Thymus (tissue), 11 donors: ENCODE measurements around the gene KCNK16. TPM values are rescaled to one million over a fixed set of nuclear protein-coding genes. Genes with fewer than 3 reads are reported as not detected.

Experiments used
- DNase-seq, 9 donors: peaks; one replicate each; pipeline ENCODE4 v3.0.0-alpha.2; 2013; ENCODE audit warnings: low spot score in 9 of 9, low read depth in 6 of 9, missing footprints in 1 of 9
- H3K27ac ChIP-seq, 2 donors: one replicate each; pipeline ENCODE4 v1.5.1; 2013; ENCODE audit warnings: control low read depth in 1 of 2, low read depth in 1 of 2, low read length in 1 of 2, mild to moderate bottlenecking in 1 of 2, moderate library complexity in 1 of 2
- H3K27me3 ChIP-seq, 2 donors: one replicate each; pipeline ENCODE4 v1.5.1; 2013; ENCODE audit warnings: low read length in 1 of 2; ENCODE audit not compliant: control insufficient read depth in 2 of 2, insufficient read depth in 1 of 2
- H3K36me3 ChIP-seq, 2 donors: one replicate each; pipeline ENCODE4 v1.5.1; 2013; ENCODE audit warnings: low read length in 1 of 2, mild to moderate bottlenecking in 1 of 2, moderate library complexity in 1 of 2; ENCODE audit not compliant: control insufficient read depth in 2 of 2, insufficient read depth in 2 of 2
- H3K4me1 ChIP-seq, 2 donors: one replicate each; pipeline ENCODE4 v1.5.1; 2013; ENCODE audit warnings: low read length in 2 of 2; ENCODE audit not compliant: control insufficient read depth in 2 of 2, insufficient read depth in 2 of 2
- H3K4me3 ChIP-seq, 2 donors: one replicate each; pipeline ENCODE4 v1.5.1; 2013; ENCODE audit warnings: low read length in 2 of 2, control low read depth in 1 of 2, mild to moderate bottlenecking in 1 of 2
- H3K9me3 ChIP-seq, 2 donors: one replicate each; pipeline ENCODE4 v1.5.1; 2013; ENCODE audit warnings: low read length in 1 of 2, mild to moderate bottlenecking in 1 of 2; ENCODE audit not compliant: control insufficient read depth in 2 of 2, insufficient read depth in 1 of 2
- WGBS: extraction: QIAGEN DNeasy Blood & Tissue Kit; methylation state at CpG from one replicate; pipeline ENCODE4 v1.1.7; 2013; 5-methylcytosine and 5-hydroxymethylcytosine counted together
- polyA plus RNA-seq: library from polyadenylated mRNA; stranded (reverse); fragments of 200-250 nt; gene quantifications from one replicate; pipeline ENCODE4 v1.2.3, GENCODE V29; 2013
- total RNA-seq: library from RNA; stranded (reverse); fragments of 120-200 nt; gene quantifications from one replicate; pipeline ENCODE4 v1.2.4, GENCODE V29; 2013
- donor health status: healthy.

The KCNK16 gene
- total and polyA plus RNA-seq, 2 donors, result 0.07 TPM; not detected in 1

DNA sequence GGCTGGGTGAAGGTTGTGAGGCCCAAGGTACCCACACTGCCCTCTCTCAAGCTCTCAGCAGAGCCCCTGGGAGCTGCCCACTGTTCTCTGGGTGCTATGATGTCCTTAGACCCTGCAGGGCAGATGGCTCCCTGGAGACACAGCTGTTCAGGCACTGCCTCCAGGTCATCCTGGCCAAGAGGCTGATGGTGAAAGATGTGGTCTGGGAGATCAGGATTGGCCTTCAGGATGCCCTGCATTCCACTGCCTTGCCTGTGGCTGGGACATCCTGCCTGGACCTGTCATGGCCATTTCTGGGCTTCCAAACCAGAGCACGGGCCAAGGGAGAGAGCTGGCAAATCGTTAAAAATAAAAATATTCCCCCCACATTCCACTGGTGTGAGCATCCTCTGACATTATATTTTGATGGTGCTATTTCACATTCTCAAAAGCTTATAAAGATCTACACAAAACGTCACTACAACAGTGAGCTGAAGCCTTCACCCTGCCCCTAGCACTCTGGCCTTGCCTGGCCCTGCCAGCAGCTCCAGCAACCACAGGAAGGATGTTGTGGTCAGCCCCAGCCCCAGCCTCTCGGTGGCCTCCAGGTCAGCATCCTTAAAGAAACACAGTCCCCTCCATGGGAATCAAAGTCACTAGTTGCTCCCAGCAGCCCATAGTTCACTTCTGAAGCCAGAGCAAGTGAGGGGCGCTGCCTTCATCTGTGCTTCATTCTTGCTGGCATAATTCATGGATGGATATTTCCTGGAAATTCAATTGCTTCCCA is 13.5 kb upstream of the KCNK16 start:
- no peaks in the 10 kb centered on the region for H3K36me3 ChIP-seq
- no peaks in the 10 kb centered on the region for H3K9me3 ChIP-seq
- no peak overlapping the region for H3K4me3 ChIP-seq
- peaks cover 0 to 26% of the 10 kb centered on the region in 2 donors for H3K4me1 ChIP-seq
- 17% methylated on average over 5 of the region's 5 CpGs for WGBS
- DNase-seq, result no peak
- no peaks in the 10 kb centered on the region for H3K27me3 ChIP-seq
- H3K27ac ChIP-seq, result no peak overlapping the region

DNA sequence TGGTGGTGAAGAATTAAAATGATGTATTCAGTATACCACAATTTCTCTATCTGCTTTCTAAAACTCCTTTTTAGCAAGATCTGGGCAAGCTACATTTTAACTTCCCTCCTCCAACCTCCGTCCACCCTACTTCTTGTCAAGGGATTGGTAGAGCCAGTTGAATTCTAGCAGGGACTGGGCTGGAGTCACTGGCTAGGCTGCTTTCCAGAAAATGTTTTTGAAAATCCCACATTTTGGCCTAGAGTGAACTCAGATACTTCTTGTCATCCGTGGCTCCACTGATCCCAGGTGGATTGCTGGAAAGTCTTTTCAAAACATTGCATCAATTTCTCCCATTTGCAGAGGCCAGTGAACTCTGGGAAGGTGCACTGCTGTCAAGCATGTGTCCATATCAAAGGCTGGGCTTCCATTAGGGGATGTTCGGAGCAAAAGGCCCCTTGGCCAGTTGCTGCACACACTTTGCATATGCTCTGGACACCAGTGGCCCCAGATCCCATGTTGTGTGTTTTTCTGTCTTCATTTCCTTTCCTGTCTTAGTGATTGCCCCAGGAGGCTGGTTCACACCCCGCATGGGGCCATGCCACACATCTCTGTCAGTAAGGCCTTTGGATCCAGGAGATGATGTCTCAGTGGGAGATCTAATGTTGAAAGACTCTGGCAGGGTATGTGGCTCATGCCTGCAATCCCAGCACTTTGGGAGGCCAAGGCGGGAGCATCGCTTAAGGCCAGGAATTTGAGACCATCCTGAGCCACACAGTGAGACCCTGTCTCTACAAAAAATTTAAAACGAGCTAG is 11.3 kb upstream of the KCNK16 start:
- Histone ChIP-seq H3K27me3 (no peaks in the 10 kb centered on the region), H3K27ac (no peak overlapping the region), H3K4me3 (no peak overlapping the region), H3K9me3 (no peaks in the 10 kb centered on the region), H3K4me1 (peaks cover 0 to 11% of the 10 kb centered on the region in 2 donors), H3K36me3 (no peaks in the 10 kb centered on the region)
- DNase-seq, result no peak
- WGBS, result 89% methylated on average over 7 of the region's 7 CpGs

GRCh38 chr6:39330476-39330875 is 8.0 kb upstream of the KCNK16 start:
- 64% methylated on average over 3 of the region's 3 CpGs for whole genome bisulfite sequencing
- no peaks in the 10 kb centered on the region for H3K9me3 ChIP-seq
- DNase-seq, result no peak

GRCh38 chr6:39330057-39330456 is 7.6 kb upstream of the KCNK16 start:
- H3K27me3 ChIP-seq, result no peaks in the 10 kb centered on the region
- no peaks in the 10 kb centered on the region for H3K36me3 ChIP-seq
- no peak overlapping the region for H3K4me3 ChIP-seq
- 76% methylated on average over 3 of the region's 3 CpGs for WGBS
- peaks cover 0 to 8% of the 10 kb centered on the region in 2 donors for H3K4me1 ChIP-seq
- no peak for DNase-seq
- H3K27ac ChIP-seq, result no peak overlapping the region
- H3K9me3 ChIP-seq, result no peaks in the 10 kb centered on the region

More at GRCh38 chr6:39330476-39330875, 8.0 kb upstream of the KCNK16 start:
- Histone ChIP-seq H3K27ac (no peak overlapping the region), H3K4me3 (no peak overlapping the region), H3K36me3 (no peaks in the 10 kb centered on the region), H3K27me3 (no peaks in the 10 kb centered on the region), H3K4me1 (peaks cover 0 to 8% of the 10 kb centered on the region in 2 donors)

- Histone ChIP-seq H3K4me3 (no peak overlapping the region), H3K9me3 (no peaks in the 10 kb centered on the region), H3K36me3 (no peaks in the 10 kb centered on the region), H3K4me1 (peaks cover 0 to 8% of the 10 kb centered on the region in 2 donors), H3K27ac (no peak overlapping the region), H3K27me3 (no peaks in the 10 kb centered on the region)
- no peak for DNase-seq
- WGBS, result 97% methylated on average over 12 of the region's 12 CpGs
Measured at GRCh38 chr6:39328066-39328465, 5.6 kb upstream of the KCNK16 start.

- WGBS, result 93% methylated on average over 5 of the region's 5 CpGs
- Histone ChIP-seq H3K4me1 (peaks cover 0 to 8% of the 10 kb centered on the region in 2 donors), H3K9me3 (no peaks in the 10 kb centered on the region), H3K36me3 (no peaks in the 10 kb centered on the region), H3K27ac (no peak overlapping the region), H3K4me3 (no peak overlapping the region), H3K27me3 (no peaks in the 10 kb centered on the region)
- DNase-seq, result no peak
Measured at GRCh38 chr6:39327507-39327906, 5.0 kb upstream of the KCNK16 start.

GRCh38 chr6:39321761-39322160 is 741 bp downstream of the KCNK16 start:
- Histone ChIP-seq H3K4me1 (peaks cover 0 to 17% of the 10 kb centered on the region in 2 donors), H3K4me3 (no peak overlapping the region), H3K36me3 (no peaks in the 10 kb centered on the region), H3K27me3 (no peaks in the 10 kb centered on the region), H3K27ac (no peak overlapping the region), H3K9me3 (no peaks in the 10 kb centered on the region)
- DNase-seq, result no peak
- WGBS, result 59% methylated on average over 5 of the region's 5 CpGs

DNA sequence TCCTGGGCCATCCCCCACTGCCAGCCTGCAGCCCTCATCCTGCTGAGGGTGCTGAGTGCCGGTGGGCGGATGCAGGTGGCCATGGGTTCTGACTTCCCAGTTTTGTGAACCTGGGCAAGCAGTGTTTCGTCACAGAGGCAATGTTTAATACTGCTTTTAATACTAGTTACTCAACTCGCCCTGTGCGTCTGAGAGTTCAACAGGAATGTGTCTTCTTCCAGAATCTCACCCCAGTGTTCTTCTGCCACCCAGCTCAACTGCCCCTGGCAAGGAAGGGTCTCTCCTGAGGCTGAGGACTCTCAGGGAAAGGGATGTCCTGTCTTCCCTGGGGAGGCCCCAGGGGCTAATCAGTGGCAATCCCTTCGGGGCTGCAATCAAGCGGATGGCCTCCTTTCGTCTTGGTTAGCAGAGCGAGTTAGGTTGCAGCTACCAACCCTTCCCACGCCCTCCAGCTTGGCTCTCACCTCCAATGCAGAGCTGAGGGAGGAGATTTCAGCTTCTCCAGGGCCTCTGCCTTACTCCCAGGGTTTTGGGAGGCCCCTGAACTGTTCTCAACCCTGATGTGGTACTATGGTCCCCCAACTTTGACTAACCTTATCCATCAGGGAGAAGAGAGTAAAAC is 2.0 kb downstream of the KCNK16 start:
- 55% methylated on average over 10 of the region's 10 CpGs for WGBS

More for the DNA sequence above, 2.0 kb downstream of the KCNK16 start:
- no peak overlapping the region for H3K27ac ChIP-seq
- no peak overlapping the region for H3K4me3 ChIP-seq
- peaks cover 0 to 9% of the 10 kb centered on the region in 2 donors for H3K27me3 ChIP-seq
- H3K9me3 ChIP-seq, result no peaks in the 10 kb centered on the region
- peak in 1 of 9 donors; percentile 19 for DNase-seq
- H3K4me1 ChIP-seq, result peaks cover 0 to 17% of the 10 kb centered on the region in 2 donors
- H3K36me3 ChIP-seq, result no peaks in the 10 kb centered on the region
